Hepatocyte (in vitro differentiated cells): ENCODE data around the gene HMGXB3. TPM values are rescaled to one million over a fixed set of nuclear protein-coding genes. Genes with fewer than 3 reads are reported as not detected.

ENCODE experiments used
- DNase-seq: peaks from one replicate; pipeline ENCODE4 v3.0.0-alpha.2; 2016; ENCODE audit warnings: low spot score
- H2AFZ ChIP-seq: fragments of 200-600 bp; sonication (generic); 2 replicates; pipeline ENCODE4 v1.6.0; 2016; ENCODE audit warnings: antibody characterized with exemption, mild to moderate bottlenecking
- H3K27ac ChIP-seq: fragments of 200-600 bp; sonication (generic); 2 replicates; pipeline ENCODE4 v1.5.1; 2016; ENCODE audit warnings: mild to moderate bottlenecking
- H3K27me3 ChIP-seq: fragments of 200-600 bp; sonication (generic); 2 replicates; pipeline ENCODE4 v1.6.1; 2016
- H3K36me3 ChIP-seq: fragments of 200-600 bp; sonication (generic); replicated peaks from 2 replicates; pipeline ENCODE4 v1.5.1; 2016; ENCODE audit warnings: low read depth; ENCODE audit not compliant: insufficient read depth
- H3K4me1 ChIP-seq: fragments of 200-600 bp; sonication (generic); 2 replicates; pipeline ENCODE4 v1.5.1; 2016; ENCODE audit warnings: mild to moderate bottlenecking, moderate library complexity; ENCODE audit not compliant: insufficient read depth
- H3K4me2 ChIP-seq: fragments of 200-600 bp; sonication (generic); 2 replicates; pipeline ENCODE4 v1.6.0; 2016
- H3K4me3 ChIP-seq: fragments of 200-600 bp; sonication (generic); 2 replicates; pipeline ENCODE4 v1.5.1; 2016; ENCODE audit warnings: mild to moderate bottlenecking
- H3K79me2 ChIP-seq: fragments of 200-600 bp; sonication (generic); 2 replicates; pipeline ENCODE4 v1.6.0; 2017; ENCODE audit warnings: mild to moderate bottlenecking
- H3K9me2 ChIP-seq: fragments of 200-600 bp; sonication (generic); replicated peaks from 2 replicates; pipeline ENCODE4 v1.6.0; 2017; ENCODE audit warnings: mild to moderate bottlenecking; ENCODE audit not compliant: insufficient read depth
- H3K9me3 ChIP-seq: fragments of 200-600 bp; sonication (generic); 2 replicates; pipeline ENCODE4 v1.5.1; 2016; ENCODE audit warnings: low read depth, mild to moderate bottlenecking
- H4K20me1 ChIP-seq: fragments of 200-600 bp; sonication (generic); 2 replicates; pipeline ENCODE4 v1.6.0; 2016; ENCODE audit warnings: mild to moderate bottlenecking; ENCODE audit not compliant: insufficient read depth, poor library complexity, severe bottlenecking
- EZH2 ChIP-seq: fragments of 200-600 bp; sonication (generic); IDR thresholded peaks from 2 replicates; pipeline ENCODE4 v1.6.1; 2016; ENCODE audit warnings: antibody characterized with exemption, mild to moderate bottlenecking, borderline replicate concordance
- EZH2phosphoT487 ChIP-seq: fragments of 200-600 bp; sonication (generic); IDR thresholded peaks from one replicate; pipeline ENCODE4 v1.6.1; 2018; ENCODE audit warnings: antibody characterized with exemption, mild to moderate bottlenecking, low read depth, moderate library complexity; ENCODE audit not compliant: unreplicated experiment, severe bottlenecking
- WGBS: methylation state at CpG from one replicate; pipeline ENCODE4 v1.1.6; 2016; ENCODE audit warnings: low lambda C conversion rate; ENCODE audit errors: missing lambda C conversion rate; 5-methylcytosine and 5-hydroxymethylcytosine counted together
- polyA plus RNA-seq: library from polyadenylated mRNA; unstranded; fragments of >200 nt; fragmentation: Nextera tagmentation; extraction: Ambion mirVana; gene quantifications from 2 replicates; pipeline ENCODE4 v1.2.1, GENCODE V29; 2016
- small RNA-seq: library from RNA; depleted of rRNA; stranded (forward); fragments of <200 nt; gene quantifications from one replicate; pipeline ENCODE3, GENCODE V24; 2014
- total RNA-seq: library from RNA; depleted of rRNA; stranded (reverse); fragments of >200 nt; gene quantifications from 2 replicates; pipeline ENCODE4 v1.2.3, GENCODE V29; 2014
- TF ChIP-seq, protein P1 (sequence below): fragments of 200-600 bp; sonication (generic); IDR thresholded peaks from 2 replicates; pipeline ENCODE4 v1.5.1; 2016; ENCODE audit warnings: antibody characterized with exemption, mild to moderate bottlenecking; ENCODE audit not compliant: poor library complexity

Gene HMGXB3
- total and polyA plus RNA-seq, 2 experiments from 2014 or later: 24.6 to 47.5 TPM

DNA sequence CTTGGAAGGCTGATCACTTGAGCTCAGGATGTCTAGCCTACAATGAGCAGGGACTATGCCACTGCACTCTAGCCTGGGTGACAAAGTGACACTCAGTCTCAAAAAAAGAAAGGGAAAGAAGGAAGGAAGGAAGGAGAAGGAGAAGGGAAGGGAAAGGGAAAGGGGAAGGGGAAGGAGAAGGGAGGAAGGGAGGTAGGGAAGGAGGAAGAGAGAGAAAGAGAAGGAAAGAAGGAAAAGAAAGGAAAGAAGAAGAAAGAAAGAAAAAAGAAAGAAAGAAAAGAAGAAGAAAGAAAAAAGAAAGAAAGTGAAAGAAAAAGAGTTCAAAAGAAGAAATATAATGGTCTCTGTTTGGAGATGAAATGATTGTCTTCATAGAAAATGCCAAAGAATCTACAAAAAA, 96.6 kb downstream of the HMGXB3 start:
- no peak overlapping the region for H3K27ac ChIP-seq
- TF ChIP-seq EZH2phosphoT487 (no peak), EZH2 (no peak)
- TF ChIP-seq, protein P1, sequence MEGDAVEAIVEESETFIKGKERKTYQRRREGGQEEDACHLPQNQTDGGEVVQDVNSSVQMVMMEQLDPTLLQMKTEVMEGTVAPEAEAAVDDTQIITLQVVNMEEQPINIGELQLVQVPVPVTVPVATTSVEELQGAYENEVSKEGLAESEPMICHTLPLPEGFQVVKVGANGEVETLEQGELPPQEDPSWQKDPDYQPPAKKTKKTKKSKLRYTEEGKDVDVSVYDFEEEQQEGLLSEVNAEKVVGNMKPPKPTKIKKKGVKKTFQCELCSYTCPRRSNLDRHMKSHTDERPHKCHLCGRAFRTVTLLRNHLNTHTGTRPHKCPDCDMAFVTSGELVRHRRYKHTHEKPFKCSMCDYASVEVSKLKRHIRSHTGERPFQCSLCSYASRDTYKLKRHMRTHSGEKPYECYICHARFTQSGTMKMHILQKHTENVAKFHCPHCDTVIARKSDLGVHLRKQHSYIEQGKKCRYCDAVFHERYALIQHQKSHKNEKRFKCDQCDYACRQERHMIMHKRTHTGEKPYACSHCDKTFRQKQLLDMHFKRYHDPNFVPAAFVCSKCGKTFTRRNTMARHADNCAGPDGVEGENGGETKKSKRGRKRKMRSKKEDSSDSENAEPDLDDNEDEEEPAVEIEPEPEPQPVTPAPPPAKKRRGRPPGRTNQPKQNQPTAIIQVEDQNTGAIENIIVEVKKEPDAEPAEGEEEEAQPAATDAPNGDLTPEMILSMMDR: no peak
- no peaks in the 10 kb centered on the region for H3K27me3 ChIP-seq
- no peak for DNase-seq
- H3K79me2 ChIP-seq: no peaks in the 10 kb centered on the region
- H3K4me3 ChIP-seq: no peak overlapping the region
- H3K4me1 ChIP-seq: no peaks in the 10 kb centered on the region
- no peak overlapping the region for H2AFZ ChIP-seq
- H3K9me2 ChIP-seq: no peaks in the 10 kb centered on the region
- H4K20me1 ChIP-seq: no peaks in the 10 kb centered on the region
- no peak overlapping the region for H3K4me2 ChIP-seq
- no peaks in the 10 kb centered on the region for H3K36me3 ChIP-seq
- H3K9me3 ChIP-seq: no peaks in the 10 kb centered on the region

DNA sequence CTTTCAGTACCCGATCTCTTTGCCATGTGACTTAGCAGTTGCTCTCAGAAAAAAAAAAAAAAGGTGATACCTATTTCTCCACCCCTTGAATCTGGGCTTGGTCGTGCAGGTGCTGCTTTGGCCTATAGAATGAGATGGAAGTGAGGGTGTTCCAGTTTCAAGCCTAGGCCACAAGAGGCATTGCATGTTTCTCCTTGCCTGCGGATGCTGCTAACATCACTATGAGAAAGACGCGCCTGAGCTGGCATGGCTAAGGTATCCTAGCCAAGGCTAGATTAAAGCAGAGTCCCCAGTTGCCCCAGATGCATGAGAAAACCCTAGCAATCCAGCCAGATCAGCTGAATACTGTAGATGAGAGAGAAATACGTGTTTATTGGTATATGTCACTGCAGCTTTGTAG, 100.5 kb downstream of the HMGXB3 start:
- Histone ChIP-seq H3K27me3 (no peaks in the 10 kb centered on the region), H2AFZ (no peak overlapping the region), H3K9me3 (no peaks in the 10 kb centered on the region), H3K9me2 (no peaks in the 10 kb centered on the region), H3K4me3 (no peak overlapping the region), H3K4me2 (no peak overlapping the region), H4K20me1 (no peaks in the 10 kb centered on the region), H3K36me3 (no peaks in the 10 kb centered on the region), H3K27ac (no peak overlapping the region), H3K4me1 (no peaks in the 10 kb centered on the region), H3K79me2 (no peaks in the 10 kb centered on the region)
- DNase-seq: no peak
- TF ChIP-seq EZH2 (no peak), EZH2phosphoT487 (no peak)
- 81% methylated on average over 6 of the region's 6 CpGs for WGBS

Small RNA genes lying within 50 kb of the gene (small RNA-seq; reads per million reads assigned to genes)
- not detected for gene RF00019

Other genes with a start within 250 kb of the HMGXB3 start
- 3.6 and 4.6 TPM in 2 replicates for gene PDE6A, start 55.9 kb upstream of the HMGXB3 start, total RNA-seq
- gene PDE6A, start 55.9 kb upstream of the HMGXB3 start, polyA plus RNA-seq: 3.7 and 3.9 TPM in 2 replicates
- 160 TPM in 2 replicates for gene SLC26A2, start 40.0 kb upstream of the HMGXB3 start, total RNA-seq
- gene SLC26A2, start 40.0 kb upstream of the HMGXB3 start, polyA plus RNA-seq: 33.7 and 45.7 TPM in 2 replicates
- gene TIGD6, start 85 bp upstream of the HMGXB3 start, total RNA-seq: 4.6 and 5.0 TPM in 2 replicates
- gene TIGD6, start 85 bp upstream of the HMGXB3 start, polyA plus RNA-seq: 4.5 and 4.6 TPM in 2 replicates
- 4.5 and 4.7 TPM in 2 replicates for gene CSF1R, start 85.8 kb downstream of the HMGXB3 start, total RNA-seq
- 3.6 and 5.1 TPM in 2 replicates for gene CSF1R, start 85.8 kb downstream of the HMGXB3 start, polyA plus RNA-seq
- 36.8 and 55.1 TPM in 2 replicates for gene PDGFRB, start 155.1 kb downstream of the HMGXB3 start, total RNA-seq
- 55.2 and 62.9 TPM in 2 replicates for gene PDGFRB, start 155.1 kb downstream of the HMGXB3 start, polyA plus RNA-seq
- 54.6 and 58.2 TPM in 2 replicates for gene CDX1, start 166.0 kb downstream of the HMGXB3 start, total RNA-seq
- 43.3 and 46.9 TPM in 2 replicates for gene CDX1, start 166.0 kb downstream of the HMGXB3 start, polyA plus RNA-seq
- 0.88 and 1.1 TPM in 2 replicates for gene SLC6A7, start 189.3 kb downstream of the HMGXB3 start, total RNA-seq
- 0.39 and 0.99 TPM in 2 replicates for gene SLC6A7, start 189.3 kb downstream of the HMGXB3 start, polyA plus RNA-seq